Stomach (tissue), 9 donors: Measurements from ENCODE around the gene CCDC9. TPM values are rescaled to one million over a fixed set of nuclear protein-coding genes. Genes with fewer than 3 reads are reported as not detected.

Experiments
- DNase-seq, 2 donors: peaks; one replicate each; pipeline versions ENCODE4 v3.0.0 to v3.0.0-alpha.2; 2013 to 2019
- H3K27ac ChIP-seq, 5 donors: fragments of 200-600 bp in 4 of 5; sonication (generic) in 4 of 5; one replicate each; pipeline ENCODE4 v1.5.1; 2013 to 2019; ENCODE audit warnings: mild to moderate bottlenecking in 1 of 5, moderate library complexity in 1 of 5
- H3K27me3 ChIP-seq, 3 donors: fragments of 200-600 bp; sonication (generic); one replicate each; pipeline ENCODE4 v1.5.1; 2017 to 2019; ENCODE audit warnings: mixed run types in 1 of 3
- H3K36me3 ChIP-seq, 4 donors: fragments of 200-600 bp; sonication (generic); 1 replicate in 3 of 4; 2 replicates in 1 of 4; pipeline ENCODE4 v1.5.1; 2016 to 2019
- H3K4me1 ChIP-seq, 4 donors: fragments of 200-600 bp; sonication (generic); one replicate each; pipeline ENCODE4 v1.5.1; 2016 to 2019
- H3K4me3 ChIP-seq, 4 donors: fragments of 200-600 bp; sonication (generic) in 3 of 4; one replicate each; pipeline ENCODE4 v1.5.1; 2016 to 2019; ENCODE audit warnings: mild to moderate bottlenecking in 1 of 4
- H3K9me3 ChIP-seq, 4 donors: fragments of 200-600 bp; sonication (generic); one replicate each; pipeline ENCODE4 v1.5.1; 2016 to 2019
- CTCF ChIP-seq, 7 experiments: fragments of 450-650 bp in 4 of 7; fragments of 200-600 bp in 3 of 7; sonication (generic) in 3 of 7; IDR thresholded peaks; one replicate each; pipeline ENCODE4 v1.5.1; 2016 to 2019; ENCODE audit warnings: antibody characterized with exemption in 7 of 7, control low read depth in 2 of 7, mild to moderate bottlenecking in 1 of 7
- EP300 ChIP-seq: sonication (generic); formaldehyde crosslinking; IDR thresholded peaks from one replicate; pipeline ENCODE4 v1.6.1; 2017; ENCODE audit warnings: antibody characterized with exemption
- POLR2A ChIP-seq, 4 donors: fragments of 450-650 bp; IDR thresholded peaks; one replicate each; pipeline ENCODE4 v1.6.1; 2016; ENCODE audit warnings: antibody characterized with exemption in 4 of 4, control low read depth in 2 of 4, mild to moderate bottlenecking in 1 of 4, moderate library complexity in 1 of 4
- POLR2AphosphoS5 ChIP-seq, 3 donors: sonication (generic); formaldehyde crosslinking; IDR thresholded peaks; one replicate each; pipeline ENCODE4 v1.6.1; 2016; ENCODE audit warnings: antibody characterized with exemption in 3 of 3
- WGBS, 5 donors: extraction: QIAGEN DNeasy Blood & Tissue Kit in 3 of 5; methylation state at CpG; one replicate each; pipeline versions ENCODE4 v1.1.5 to v1.1.7; 2013 to 2018; 5-methylcytosine and 5-hydroxymethylcytosine counted together
- intact Hi-C: fragments of 100-400 bp; cut with DNase I; formaldehyde crosslinking; loops from one replicate; pipeline ENCODE4 v1.15.1; 2023; ENCODE audit warnings: low total_unique reads
- polyA plus RNA-seq, 3 donors: library from polyadenylated mRNA; stranded (reverse); fragments of 200-250 nt; gene quantifications; one replicate each; pipeline ENCODE4 v1.2.3, GENCODE V29; 2013
- total RNA-seq, 5 donors: library from RNA; depleted of rRNA; stranded (reverse); fragments of >200 nt; gene quantifications; one replicate each; pipeline versions ENCODE4 v1.1.0 to v1.2.3, GENCODE V29; 2014 to 2016
- donor health status: healthy with polysubstance abuse.
- donor health status: Bipolar disorder and iron deficiency.
- donor health status: healthy.

CCDC9 gene
- total and polyA plus RNA-seq, 8 donors, result 14.3 to 62.4 (median 21.3) TPM

DNA sequence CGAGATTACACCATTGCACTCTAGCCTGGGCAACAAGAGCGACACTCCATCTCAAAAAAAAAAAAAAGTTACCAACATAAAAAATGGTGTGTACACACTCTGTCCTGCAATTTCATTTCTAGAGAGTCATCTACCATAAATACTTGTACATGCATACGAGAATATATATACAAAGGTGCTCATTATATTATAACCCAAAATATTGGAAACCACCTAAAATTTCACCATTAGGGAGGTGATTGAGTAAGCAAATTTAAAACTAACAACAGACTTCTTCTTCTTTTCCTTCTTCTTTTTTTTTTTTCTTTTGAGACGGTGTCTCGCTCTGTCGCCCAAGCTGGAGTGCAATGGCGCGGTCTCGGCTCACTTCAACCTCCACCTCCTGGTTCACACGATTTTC is 45.9 kb downstream of the CCDC9 start:
- TF ChIP-seq POLR2A (IDR thresholded peaks at IDR 0.05) (no peak), CTCF (IDR thresholded peaks at IDR 0.05) (no peak), POLR2AphosphoS5 (IDR thresholded peaks at IDR 0.05) (no peak), EP300 (no peak)
- 91 to 95% (median 92%) methylated on average over 10 of the region's 10 CpGs for WGBS, 5 donors
- intact Hi-C loops, result loop anchor here (10.0 kb wide), 1 partner anchor 83 kb away; no protein-coding TSS in a partner anchor

DNA sequence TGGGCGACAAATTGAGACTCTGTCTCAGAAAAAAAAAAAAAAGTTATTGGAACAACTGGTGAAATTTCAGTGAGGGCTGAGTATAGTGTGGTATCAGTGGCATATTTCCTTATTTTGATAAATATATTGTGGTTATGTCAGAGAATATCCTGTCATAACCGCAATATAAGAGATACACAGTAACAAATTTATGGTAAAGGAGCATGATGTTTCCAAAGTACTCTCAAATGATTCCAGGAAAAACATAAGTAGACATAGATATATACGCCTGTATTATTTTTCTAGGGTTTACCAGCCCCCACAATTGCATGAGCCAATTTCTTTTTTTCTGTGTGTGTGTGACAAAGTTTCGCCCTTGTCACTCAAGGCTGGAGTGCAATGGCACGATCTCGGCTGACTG is 47.6 kb downstream of the CCDC9 start:
- no peak overlapping the region for H3K4me3 ChIP-seq
- DNase-seq, result no peak
- no peaks in the 10 kb centered on the region for H3K9me3 ChIP-seq
- no peaks in the 10 kb centered on the region for H3K36me3 ChIP-seq
- intact Hi-C loops, result loop anchor here (10.0 kb wide), 1 partner anchor 81 kb away; no protein-coding TSS in a partner anchor
- H3K27me3 ChIP-seq, result peaks cover 0 to 1% (median 0%) of the 10 kb centered on the region in 3 donors
- peaks cover 0 to 9% (median 7%) of the 10 kb centered on the region in 4 donors for H3K4me1 ChIP-seq
- H3K27ac ChIP-seq, result no peak overlapping the region
- no peak for TF ChIP-seq POLR2A (IDR thresholded peaks at IDR 0.05)
- no peak for TF ChIP-seq POLR2AphosphoS5 (IDR thresholded peaks at IDR 0.05)
- TF ChIP-seq CTCF (IDR thresholded peaks at IDR 0.05), result no peak
- TF ChIP-seq EP300, result no peak
- 75 to 82% (median 80%) methylated on average over 6 of the region's 6 CpGs for WGBS, 5 donors

More for the DNA sequence above, 45.9 kb downstream of the CCDC9 start:
- Histone ChIP-seq H3K27me3 (no peaks in the 10 kb centered on the region), H3K4me3 (no peak overlapping the region), H3K9me3 (no peaks in the 10 kb centered on the region), H3K36me3 (no peaks in the 10 kb centered on the region), H3K27ac (no peak overlapping the region), H3K4me1 (peaks cover 0 to 9% (median 6%) of the 10 kb centered on the region in 4 donors)
- DNase-seq, result no peak

DNA sequence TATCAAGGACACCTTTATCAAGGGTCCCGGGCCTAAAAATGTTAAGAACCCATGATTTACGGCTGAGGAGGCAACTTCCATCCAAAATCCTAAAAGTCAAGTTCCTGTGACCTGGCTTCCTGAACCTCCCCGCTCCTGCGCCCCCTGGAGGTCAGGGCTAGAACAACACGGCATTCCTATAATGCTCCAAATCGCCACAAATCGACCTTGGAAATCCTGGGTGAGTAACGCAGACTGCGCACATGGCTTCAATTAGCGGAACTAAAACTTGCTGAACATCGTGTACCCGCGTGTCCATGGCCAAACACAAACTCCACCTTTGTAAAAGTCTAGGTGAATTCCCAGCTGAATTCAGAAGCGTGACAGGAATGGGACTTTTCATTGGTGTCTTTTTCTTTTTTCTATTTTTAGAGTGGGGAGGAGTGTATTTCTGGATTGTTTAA is 49.0 kb downstream of the CCDC9 start:
- Histone ChIP-seq H3K27ac (no peak overlapping the region), H3K9me3 (no peaks in the 10 kb centered on the region), H3K4me3 (no peak overlapping the region), H3K4me1 (peaks cover 0 to 12% (median 7%) of the 10 kb centered on the region in 4 donors), H3K27me3 (peaks cover 0 to 10% (median 0%) of the 10 kb centered on the region in 3 donors), H3K36me3 (no peaks in the 10 kb centered on the region)
- WGBS, 5 donors, result 3 to 7% (median 4%) methylated on average over 14 of the region's 14 CpGs
- TF ChIP-seq EP300, result no peak
- TF ChIP-seq CTCF (IDR thresholded peaks at IDR 0.05), result peak in 5 of 7 experiments; percentile 58 to 93 (median 89)
- TF ChIP-seq POLR2AphosphoS5 (IDR thresholded peaks at IDR 0.05), result peak in 2 of 3 donors; percentile 11 to 62
- intact Hi-C loops, result loop anchor here (10.0 kb wide), 1 partner anchor 79 kb away; no protein-coding TSS in a partner anchor
- DNase-seq, result peak; percentile 73 to 77

GRCh38 chr19:47306303-47306702 is 50.0 kb downstream of the CCDC9 start:
- WGBS, 5 donors, result 86 to 100% (median 93%) methylated on average over 3 of the region's 3 CpGs
- H3K27me3 ChIP-seq, result peaks cover 0 to 20% (median 0%) of the 10 kb centered on the region in 3 donors
- no peaks in the 10 kb centered on the region for H3K36me3 ChIP-seq
- peaks cover 0 to 17% (median 7%) of the 10 kb centered on the region in 4 donors for H3K4me1 ChIP-seq
- no peak for DNase-seq
- H3K4me3 ChIP-seq, result no peak overlapping the region
- TF ChIP-seq EP300 (no peak), CTCF (IDR thresholded peaks at IDR 0.05) (no peak), POLR2AphosphoS5 (IDR thresholded peaks at IDR 0.05) (no peak), POLR2A (IDR thresholded peaks at IDR 0.05) (no peak)
- intact Hi-C loops, result loop anchor here (10.0 kb wide), 1 partner anchor 78 kb away; no protein-coding TSS in a partner anchor
- H3K9me3 ChIP-seq, result no peaks in the 10 kb centered on the region
- H3K27ac ChIP-seq, result no peak overlapping the region
